ENCODE measurements around the gene ALOX5.

GRCh38 chr10:45410489-45410806, 36.4 kb downstream of the ALOX5 start:
- TF ChIP-seq CTCF (IDR thresholded peaks at IDR 0.05) (no peak), TAF1 (IDR thresholded peaks at IDR 0.05; ENCODE audit: borderline replicate concordance, low read depth, low read length) (no peak)

All from SK-N-SH (cell line).